ENCODE data around the gene MRPL34.

DNA sequence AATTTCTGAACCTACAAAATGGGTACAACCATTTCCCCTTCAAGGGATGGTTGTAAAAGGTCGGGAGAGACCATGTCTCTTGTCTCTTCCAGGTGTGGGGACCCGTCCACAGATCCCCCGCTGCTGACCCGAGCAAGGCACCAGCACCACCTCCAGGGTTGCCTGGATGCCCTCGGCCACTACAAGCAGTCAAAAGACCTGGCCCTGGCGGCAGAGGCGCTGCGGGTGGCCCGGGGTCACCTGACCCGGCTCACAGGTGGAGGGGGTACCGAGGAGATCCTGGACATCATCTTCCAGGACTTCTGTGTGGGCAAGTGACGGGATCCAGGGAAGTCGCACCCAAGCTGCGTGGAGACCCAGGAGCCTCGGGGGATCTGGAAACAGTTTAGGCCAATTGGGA lies 35.7 kb downstream of the MRPL34 start:
- TF ChIP-seq MAX (IDR thresholded peaks at IDR 0.05; ENCODE audit: low read depth): no peak
- TF ChIP-seq CTCF (IDR thresholded peaks at IDR 0.05): no peak
- TF ChIP-seq, protein P1, sequence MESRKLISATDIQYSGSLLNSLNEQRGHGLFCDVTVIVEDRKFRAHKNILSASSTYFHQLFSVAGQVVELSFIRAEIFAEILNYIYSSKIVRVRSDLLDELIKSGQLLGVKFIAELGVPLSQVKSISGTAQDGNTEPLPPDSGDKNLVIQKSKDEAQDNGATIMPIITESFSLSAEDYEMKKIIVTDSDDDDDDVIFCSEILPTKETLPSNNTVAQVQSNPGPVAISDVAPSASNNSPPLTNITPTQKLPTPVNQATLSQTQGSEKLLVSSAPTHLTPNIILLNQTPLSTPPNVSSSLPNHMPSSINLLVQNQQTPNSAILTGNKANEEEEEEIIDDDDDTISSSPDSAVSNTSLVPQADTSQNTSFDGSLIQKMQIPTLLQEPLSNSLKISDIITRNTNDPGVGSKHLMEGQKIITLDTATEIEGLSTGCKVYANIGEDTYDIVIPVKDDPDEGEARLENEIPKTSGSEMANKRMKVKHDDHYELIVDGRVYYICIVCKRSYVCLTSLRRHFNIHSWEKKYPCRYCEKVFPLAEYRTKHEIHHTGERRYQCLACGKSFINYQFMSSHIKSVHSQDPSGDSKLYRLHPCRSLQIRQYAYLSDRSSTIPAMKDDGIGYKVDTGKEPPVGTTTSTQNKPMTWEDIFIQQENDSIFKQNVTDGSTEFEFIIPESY (IDR thresholded peaks at IDR 0.05; ENCODE audit: borderline replicate concordance, low read depth): no peak

All from SK-N-SH (cell line).